H9 (cell line): Measurements from ENCODE around the gene KCNAB2. TPM values are rescaled to one million over a fixed set of nuclear protein-coding genes. Genes with fewer than 3 reads are reported as not detected.

Experiments
- DNase-seq: peaks from one replicate; pipeline ENCODE4 v3.0.0-alpha.2; 2017
- H2AFZ ChIP-seq: one replicate; pipeline ENCODE4 v1.6.1; 2013; ENCODE audit warnings: mild to moderate bottlenecking, low read length, control low read depth, moderate library complexity
- H2AK5ac ChIP-seq: 2 replicates; pipeline ENCODE4 v1.6.1; 2013; ENCODE audit warnings: low read length, control low read depth, mixed read lengths; ENCODE audit not compliant: insufficient read length
- H2BK120ac ChIP-seq: one replicate; pipeline ENCODE4 v1.6.1; 2013; ENCODE audit warnings: low read depth, mild to moderate bottlenecking, low read length, control low read depth, inconsistent platforms; ENCODE audit not compliant: poor library complexity, severe bottlenecking
- H2BK12ac ChIP-seq: 2 replicates; pipeline ENCODE4 v1.6.1; 2013; ENCODE audit warnings: low read length, control low read depth, mixed read lengths, low read depth; ENCODE audit not compliant: insufficient read length
- H2BK15ac ChIP-seq: 2 replicates; pipeline ENCODE4 v1.6.1; 2013; ENCODE audit warnings: low read depth, low read length, control low read depth
- H2BK20ac ChIP-seq: one replicate; pipeline ENCODE4 v1.6.1; 2013; ENCODE audit warnings: low read depth, mild to moderate bottlenecking, low read length, control low read depth, inconsistent platforms; ENCODE audit not compliant: poor library complexity, severe bottlenecking
- H2BK5ac ChIP-seq: 2 replicates; pipeline ENCODE4 v1.6.1; 2013; ENCODE audit warnings: low read length, control low read depth, mixed read lengths; ENCODE audit not compliant: insufficient read length
- H3K14ac ChIP-seq: 2 replicates; pipeline ENCODE4 v1.6.1; 2013; ENCODE audit warnings: low read length, control low read depth; ENCODE audit not compliant: insufficient read depth
- H3K18ac ChIP-seq: 2 replicates; pipeline ENCODE4 v1.6.1; 2013; ENCODE audit warnings: low read depth, mild to moderate bottlenecking, mixed read lengths, low read length, control low read depth; ENCODE audit not compliant: insufficient read length
- H3K23ac ChIP-seq: 2 replicates; pipeline ENCODE4 v1.6.1; 2013; ENCODE audit warnings: low read length, control low read depth, mixed read lengths, low read depth; ENCODE audit not compliant: insufficient read length
- H3K23me2 ChIP-seq: 2 replicates; pipeline ENCODE4 v1.6.1; 2013; ENCODE audit warnings: low read depth, mild to moderate bottlenecking, mixed read lengths, low read length, control low read depth; ENCODE audit not compliant: insufficient read length, poor library complexity, severe bottlenecking
- H3K27ac ChIP-seq: 2 replicates; pipeline ENCODE4 v1.5.1; 2013; ENCODE audit warnings: low read length, control low read depth, mixed read lengths, low read depth; ENCODE audit not compliant: insufficient read length
- H3K27me3 ChIP-seq: 2 replicates; pipeline ENCODE4 v1.6.1; 2013; ENCODE audit warnings: low read length, control low read depth, inconsistent platforms; ENCODE audit not compliant: insufficient read depth
- H3K4ac ChIP-seq: 2 replicates; pipeline ENCODE4 v1.6.1; 2013; ENCODE audit warnings: low read depth, mild to moderate bottlenecking, control low read depth, inconsistent platforms, low read length, moderate library complexity
- H3K4me1 ChIP-seq: 2 replicates; pipeline ENCODE4 v1.6.1; 2013; ENCODE audit warnings: low read length, control low read depth, inconsistent platforms; ENCODE audit not compliant: insufficient read depth
- H3K4me2 ChIP-seq: 2 replicates; pipeline ENCODE4 v1.6.1; 2013; ENCODE audit warnings: low read length, control low read depth, mixed read lengths; ENCODE audit not compliant: insufficient read length, insufficient read depth
- H3K56ac ChIP-seq: 2 replicates; pipeline ENCODE4 v1.6.1; 2013; ENCODE audit warnings: low read depth, mild to moderate bottlenecking, mixed read lengths, low read length, control low read depth; ENCODE audit not compliant: insufficient read length
- H3K79me1 ChIP-seq: 2 replicates; pipeline ENCODE4 v1.6.1; 2013; ENCODE audit warnings: low read depth, mild to moderate bottlenecking, moderate library complexity, low read length, control low read depth, inconsistent platforms; ENCODE audit not compliant: insufficient read depth, poor library complexity, severe bottlenecking
- H3K79me2 ChIP-seq: 2 replicates; pipeline ENCODE4 v1.6.1; 2013; ENCODE audit warnings: low read length, control low read depth, inconsistent platforms; ENCODE audit not compliant: insufficient read depth
- H3K9ac ChIP-seq: 2 replicates; pipeline ENCODE4 v1.6.1; 2013; ENCODE audit warnings: low read length, control low read depth, mixed read lengths; ENCODE audit not compliant: insufficient read length; ENCODE audit errors: extremely low read depth
- H3K9me3 ChIP-seq: one replicate; pipeline ENCODE4 v1.6.1; 2013; ENCODE audit warnings: low read depth, low read length, inconsistent platforms; ENCODE audit not compliant: control insufficient read depth
- H3T11ph ChIP-seq: one replicate; pipeline ENCODE4 v1.6.1; 2013; ENCODE audit warnings: mild to moderate bottlenecking, low read length, control low read depth, inconsistent platforms
- H4K20me1 ChIP-seq: one replicate; pipeline ENCODE4 v1.6.1; 2013; ENCODE audit not compliant: control insufficient read depth, insufficient read length, insufficient read depth
- H4K5ac ChIP-seq: 2 replicates; pipeline ENCODE4 v1.6.1; 2013; ENCODE audit warnings: low read depth, mild to moderate bottlenecking, mixed read lengths, low read length, control low read depth; ENCODE audit not compliant: insufficient read length
- H4K8ac ChIP-seq: replicated peaks from 2 replicates; pipeline ENCODE4 v1.6.1; 2013; ENCODE audit warnings: low read length, control low read depth, mixed read lengths, low read depth; ENCODE audit not compliant: insufficient read length
- H4K91ac ChIP-seq: 2 replicates; pipeline ENCODE4 v1.6.1; 2013; ENCODE audit warnings: low read depth, mild to moderate bottlenecking, moderate library complexity, mixed read lengths, low read length, control low read depth; ENCODE audit not compliant: insufficient read length
- H3K27ac Mint-ChIP-seq, 3 experiments: 2 replicates in 2 of 3; 3 replicates in 1 of 3; pipeline ENCODE4 v1.8.0; 2020 to 2021; ENCODE audit warnings: mixed read lengths in 3 of 3, mild to moderate bottlenecking in 1 of 3, moderate library complexity in 1 of 3
- H3K27me3 Mint-ChIP-seq: 2 replicates; pipeline ENCODE4 v1.8.0; 2021; ENCODE audit warnings: low read depth, mild to moderate bottlenecking, moderate library complexity, mixed read lengths
- H3K36me3 Mint-ChIP-seq, 3 experiments: 2 replicates in 2 of 3; 3 replicates in 1 of 3; pipeline ENCODE4 v1.8.0; 2020 to 2021; ENCODE audit warnings: low read depth in 3 of 3, mixed read lengths in 3 of 3; ENCODE audit not compliant: insufficient read depth in 1 of 3
- H3K4me1 Mint-ChIP-seq, 2 experiments: 2 replicates each; pipeline ENCODE4 v1.8.0; 2020; ENCODE audit warnings: mixed read lengths in 2 of 2
- H3K4me3 Mint-ChIP-seq, 2 experiments: 2 replicates in 1 of 2; 3 replicates in 1 of 2; pipeline ENCODE4 v1.8.0; 2020 to 2021; ENCODE audit warnings: mild to moderate bottlenecking in 2 of 2, mixed read lengths in 2 of 2, moderate library complexity in 1 of 2
- H3K9me3 Mint-ChIP-seq, 2 experiments: 2 replicates in 1 of 2; 3 replicates in 1 of 2; pipeline ENCODE4 v1.8.0; 2020; ENCODE audit warnings: mild to moderate bottlenecking in 2 of 2, mixed read lengths in 2 of 2, moderate library complexity in 1 of 2
- WGBS: extraction: QIAGEN DNeasy Blood & Tissue Kit; methylation state at CpG from one replicate; pipeline ENCODE4 v1.1.7; 2013; ENCODE audit warnings: missing lambda C conversion rate, low lambda C conversion rate, mixed read lengths; ENCODE audit not compliant: insufficient read length; ENCODE audit errors: extremely low coverage; 5-methylcytosine and 5-hydroxymethylcytosine counted together
- total RNA-seq: library from RNA; stranded (reverse); gene quantifications from 2 replicates; pipeline ENCODE4 v1.2.1, GENCODE V29; 2021
- TF ChIP-seq, protein P1 (sequence below): fragments of 200-600 bp; sonication (generic); conservative IDR thresholded peaks from 3 replicates; pipeline ENCODE4 v1.8.0; 2021; ENCODE audit warnings: antibody characterized with exemption, mild to moderate bottlenecking

Gene KCNAB2
- total RNA-seq, 1 experiment from 2014 or later = 8.3 TPM

DNA sequence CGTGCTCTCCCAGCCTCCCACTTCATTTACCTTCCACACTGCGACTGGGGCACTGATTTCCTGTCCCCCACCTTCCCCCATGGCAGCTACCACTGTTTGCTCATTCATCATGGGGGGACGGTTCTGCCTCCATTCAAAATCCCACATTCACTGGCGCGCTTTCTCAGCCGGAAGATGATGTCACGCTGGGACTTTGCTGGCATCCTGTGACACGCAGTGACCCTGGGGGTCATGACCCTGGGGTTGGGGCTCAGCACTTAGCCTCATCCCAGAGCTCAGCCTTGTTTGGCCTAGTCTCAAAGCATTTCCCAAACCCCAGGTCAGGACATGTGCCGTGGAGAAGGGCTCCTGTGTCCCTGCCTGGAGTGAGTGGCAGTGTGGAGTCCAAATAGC, 582 bp upstream of the KCNAB2 start:
- Histone ChIP-seq H3K4ac (no peak overlapping the region), H3K56ac (no peak overlapping the region), H3K79me1 (no peaks in the 10 kb centered on the region), H3K9me3 (no peaks in the 10 kb centered on the region), H4K91ac (no peak overlapping the region), H2AK5ac (no peak overlapping the region), H4K8ac (no peak overlapping the region), H2BK12ac (no peak overlapping the region), H4K5ac (no peak overlapping the region), H2BK20ac (no peak overlapping the region), H3K4me2 (no peak overlapping the region), H2BK120ac (no peak overlapping the region), H2BK5ac (no peak overlapping the region), H3K79me2 (no peaks in the 10 kb centered on the region), H3T11ph (no peak overlapping the region), H3K27me3 (no peaks in the 10 kb centered on the region), H2AFZ (no peak overlapping the region), H3K23ac (no peak overlapping the region), H3K9ac (no peak overlapping the region), H3K14ac (no peak overlapping the region; the same call in 1 of the 2 replicates), H2BK15ac (no peak overlapping the region), H3K27ac (no peak overlapping the region), H3K18ac (no peak overlapping the region), H4K20me1 (no peaks in the 10 kb centered on the region), H3K4me1 (no peaks in the 10 kb centered on the region), H3K23me2 (no peaks in the 10 kb centered on the region)
- WGBS = no CpG with 5 or more reads among the region's 9 CpGs
- Mint-ChIP-seq H3K36me3 (no peaks in the 10 kb centered on the region), H3K27me3 (peaks cover 3% of the 10 kb centered on the region), H3K4me1 (peaks cover 2 to 4% of the 10 kb centered on the region in 2 experiments; a peak in 3 of 4 replicates), H3K9me3 (no peaks in the 10 kb centered on the region), H3K27ac (no peak overlapping the region; a peak in 1 of 7 replicates), H3K4me3 (no peak overlapping the region)
- TF ChIP-seq, protein P1, sequence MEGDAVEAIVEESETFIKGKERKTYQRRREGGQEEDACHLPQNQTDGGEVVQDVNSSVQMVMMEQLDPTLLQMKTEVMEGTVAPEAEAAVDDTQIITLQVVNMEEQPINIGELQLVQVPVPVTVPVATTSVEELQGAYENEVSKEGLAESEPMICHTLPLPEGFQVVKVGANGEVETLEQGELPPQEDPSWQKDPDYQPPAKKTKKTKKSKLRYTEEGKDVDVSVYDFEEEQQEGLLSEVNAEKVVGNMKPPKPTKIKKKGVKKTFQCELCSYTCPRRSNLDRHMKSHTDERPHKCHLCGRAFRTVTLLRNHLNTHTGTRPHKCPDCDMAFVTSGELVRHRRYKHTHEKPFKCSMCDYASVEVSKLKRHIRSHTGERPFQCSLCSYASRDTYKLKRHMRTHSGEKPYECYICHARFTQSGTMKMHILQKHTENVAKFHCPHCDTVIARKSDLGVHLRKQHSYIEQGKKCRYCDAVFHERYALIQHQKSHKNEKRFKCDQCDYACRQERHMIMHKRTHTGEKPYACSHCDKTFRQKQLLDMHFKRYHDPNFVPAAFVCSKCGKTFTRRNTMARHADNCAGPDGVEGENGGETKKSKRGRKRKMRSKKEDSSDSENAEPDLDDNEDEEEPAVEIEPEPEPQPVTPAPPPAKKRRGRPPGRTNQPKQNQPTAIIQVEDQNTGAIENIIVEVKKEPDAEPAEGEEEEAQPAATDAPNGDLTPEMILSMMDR = no peak
- DNase-seq = no peak
